A549 (cell line): ENCODE data around the gene STARD13. TPM values are rescaled to one million over a fixed set of nuclear protein-coding genes. Genes with fewer than 3 reads are reported as not detected.

Experiments used
- ATAC-seq, 2 experiments: fragments of 200-7000 bp in 1 of 2; fragments of >200 bp in 1 of 2; cut with Nextera tagmentation in 1 of 2; cut with Tn5 transposase in 1 of 2; 3 replicates each; pipeline versions ENCODE4 v1.8.0 to v1.9.1; 2018 to 2020; ENCODE audit warnings: mild to moderate bottlenecking in 1 of 2, moderate library complexity in 1 of 2
- CTCF ChIA-PET: fragments of 300-600 bp; sonication (Branson Sonifier 250); formaldehyde crosslinking; extraction: SDS; loops from one replicate; lab custom pipeline; 2021; ENCODE audit warnings: antibody characterized with exemption, inconsistent platforms; lab: Yijun Ruan, JAX
- POLR2A ChIA-PET: fragments of 350-600 bp; formaldehyde crosslinking; extraction: SDS; loops from one replicate; lab custom pipeline; 2021; ENCODE audit warnings: antibody characterized with exemption, inconsistent platforms; lab: Yijun Ruan, JAX
- DNase-seq, 2 experiments: peaks; one replicate each; pipeline versions ENCODE4 v3.0.0 to v3.0.0-alpha.2; 2011 to 2016; ENCODE audit warnings: low read depth in 1 of 2, low spot score in 1 of 2
- FAIRE-seq: peaks from 2 replicates; lab custom pipeline; 2011; peaks lifted over from hg19 to GRCh38; lab: Jason Lieb, UNC
- H3K27ac ChIP-seq, 2 experiments: fragments of >200 bp; sonication (Bioruptor Twin); formaldehyde crosslinking; 3 replicates each; pipeline ENCODE4 v1.5.1; 2016 to 2017
- H3K4me1 ChIP-seq: fragments of >200 bp; sonication (Bioruptor Twin); formaldehyde crosslinking; 3 replicates; pipeline ENCODE4 v1.6.1; 2016
- H3K4me2 ChIP-seq: fragments of >200 bp; sonication (Bioruptor Twin); formaldehyde crosslinking; 3 replicates; pipeline ENCODE4 v1.6.1; 2016
- H3K4me3 ChIP-seq: fragments of >200 bp; sonication (Bioruptor Twin); formaldehyde crosslinking; 3 replicates; pipeline ENCODE4 v1.5.1; 2016
- H3K9me3 ChIP-seq: fragments of >200 bp; sonication (Bioruptor Twin); formaldehyde crosslinking; 3 replicates; pipeline ENCODE4 v1.6.1; 2016
- BHLHE40 ChIP-seq: IDR thresholded peaks from 2 replicates; pipeline ENCODE4 v1.6.1; 2012; ENCODE audit warnings: low read depth, low read length, inconsistent platforms
- CHD2 ChIP-seq: fragments of 150-350 bp; IDR thresholded peaks from 2 replicates; pipeline ENCODE4 v1.6.1; 2014; ENCODE audit warnings: low read length; ENCODE audit not compliant: partially characterized antibody
- CHD4 ChIP-seq: fragments of 200-600 bp; sonication (generic); IDR thresholded peaks from 2 replicates; pipeline ENCODE4 v1.6.1; 2016; ENCODE audit warnings: antibody characterized with exemption, mild to moderate bottlenecking, borderline replicate concordance
- EP300 ChIP-seq, 2 experiments: fragments of >200 bp; sonication (Bioruptor Twin); formaldehyde crosslinking; IDR thresholded peaks; 2 replicates in 1 of 2; 3 replicates in 1 of 2; pipeline ENCODE4 v1.6.1; 2016 to 2017
- FOSL2 ChIP-seq, 2 experiments: fragments of 450-650 bp in 1 of 2; fragments of >200 bp in 1 of 2; sonication (Bioruptor Twin) in 1 of 2; formaldehyde crosslinking; IDR thresholded peaks; 2 replicates each; pipeline versions ENCODE4 v1.5.0 to v1.6.1; 2016 to 2020; ENCODE audit warnings: mild to moderate bottlenecking in 1 of 2, moderate library complexity in 1 of 2
- GATA3 ChIP-seq: IDR thresholded peaks from 2 replicates; pipeline ENCODE4 v1.6.1; 2012; ENCODE audit warnings: borderline replicate concordance
- HEYL ChIP-seq: fragments of 250-450 bp; sonication (Bioruptor Pico); IDR thresholded peaks from 2 replicates; pipeline ENCODE4 v1.8.0; 2021; ENCODE audit warnings: mild to moderate bottlenecking, moderate library complexity
- HOXA7 ChIP-seq: fragments of 250-450 bp; sonication (Bioruptor Pico); IDR thresholded peaks from 2 replicates; pipeline ENCODE4 v1.5.0; 2020; ENCODE audit warnings: mild to moderate bottlenecking, moderate library complexity
- HOXB13 ChIP-seq: fragments of 250-450 bp; sonication (Bioruptor Pico); IDR thresholded peaks from 2 replicates; pipeline ENCODE4 v1.5.0; 2020; ENCODE audit warnings: low read depth, mild to moderate bottlenecking, moderate library complexity
- HOXB5 ChIP-seq: fragments of 250-450 bp; sonication (Bioruptor Pico); IDR thresholded peaks from 2 replicates; pipeline ENCODE4 v1.5.0; 2020; ENCODE audit warnings: mild to moderate bottlenecking, moderate library complexity
- JUN ChIP-seq, 2 experiments: fragments of >200 bp; sonication (Bioruptor Twin); formaldehyde crosslinking; IDR thresholded peaks; 2 replicates in 1 of 2; 3 replicates in 1 of 2; pipeline ENCODE4 v1.6.1; 2016 to 2017
- MAFK ChIP-seq: fragments of 450-650 bp; IDR thresholded peaks from 2 replicates; pipeline ENCODE4 v1.6.1; 2014; ENCODE audit not compliant: partially characterized antibody
- MAZ ChIP-seq: fragments of 150-350 bp; IDR thresholded peaks from 2 replicates; pipeline ENCODE4 v1.6.1; 2014; ENCODE audit warnings: antibody characterized with exemption, low read depth, low read length, borderline replicate concordance
- MYC ChIP-seq: IDR thresholded peaks from 2 replicates; pipeline ENCODE4 v1.6.1; 2012; ENCODE audit warnings: mild to moderate bottlenecking, inconsistent platforms, low read length, improper control_type of control experiment, borderline replicate concordance
- NFE2L2 ChIP-seq: fragments of 150-350 bp; conservative IDR thresholded peaks from 2 replicates; pipeline ENCODE4 v1.6.1; 2014; ENCODE audit warnings: low read length
- NR3C1 ChIP-seq: fragments of >200 bp; sonication (Bioruptor Twin); formaldehyde crosslinking; IDR thresholded peaks from 3 replicates; pipeline ENCODE4 v1.6.1; 2017
- POLR2AphosphoS2 ChIP-seq: conservative IDR thresholded peaks from 2 replicates; pipeline ENCODE4 v1.6.1; 2012; ENCODE audit warnings: low read length, improper control_type of control experiment, inconsistent platforms
- RAD21 ChIP-seq, 2 experiments: fragments of >200 bp in 1 of 2; sonication (Bioruptor Twin) in 1 of 2; formaldehyde crosslinking in 1 of 2; IDR thresholded peaks in 1 of 2; conservative IDR thresholded peaks in 1 of 2; 2 replicates in 1 of 2; 3 replicates in 1 of 2; pipeline ENCODE4 v1.6.1; 2012 to 2018; ENCODE audit warnings: inconsistent platforms in 1 of 2
- RARB ChIP-seq: fragments of 250-450 bp; sonication (Bioruptor Pico); IDR thresholded peaks from 2 replicates; pipeline ENCODE4 v1.8.0; 2021; ENCODE audit warnings: mild to moderate bottlenecking, moderate library complexity
- RFX5 ChIP-seq: fragments of 450-650 bp; IDR thresholded peaks from 2 replicates; pipeline ENCODE4 v1.7.1; 2014; ENCODE audit warnings: antibody characterized with exemption, mild to moderate bottlenecking, moderate library complexity
- RNF2 ChIP-seq: fragments of 200-600 bp; sonication (generic); IDR thresholded peaks from 2 replicates; pipeline ENCODE4 v1.6.1; 2016; ENCODE audit warnings: low read depth, mild to moderate bottlenecking, antibody characterized with exemption, moderate library complexity, borderline replicate concordance
- TFCP2L1 ChIP-seq: fragments of 250-450 bp; sonication (Bioruptor Pico); IDR thresholded peaks from 2 replicates; pipeline ENCODE4 v1.5.0; 2021; ENCODE audit warnings: mild to moderate bottlenecking
- ZSCAN20 ChIP-seq: fragments of 250-450 bp; sonication (Bioruptor Pico); IDR thresholded peaks from 2 replicates; pipeline ENCODE4 v1.8.0; 2022; ENCODE audit warnings: mild to moderate bottlenecking, moderate library complexity
- WGBS: methylation state at CpG from one replicate; pipeline ENCODE4 v1.1.6; 2017; ENCODE audit errors: missing lambda C conversion rate; 5-methylcytosine and 5-hydroxymethylcytosine counted together
- polyA plus RNA-seq, 4 experiments: library from polyadenylated mRNA; depleted of rRNA in 3 of 4; stranded (reverse); fragments of >200 nt; fragmentation: RNase III in 1 of 4; extraction: RNeasy Plus Mini Kit Qiagen cat#74134 plus additional on column Dnase treatment in 1 of 4; gene quantifications; 2 replicates in 3 of 4; 3 replicates in 1 of 4; pipeline ENCODE4 v1.2.3, GENCODE V29; 2011 to 2017
- TF ChIP-seq, protein P1 (sequence below): fragments of 150-350 bp; IDR thresholded peaks from 2 replicates; pipeline ENCODE4 v1.6.1; 2014; ENCODE audit warnings: low read depth, mild to moderate bottlenecking, low read length
- TF ChIP-seq, protein P2 (sequence below): fragments of 250-450 bp; sonication (Bioruptor Pico); IDR thresholded peaks from 2 replicates; pipeline ENCODE4 v1.5.0; 2020; ENCODE audit warnings: low read depth, mild to moderate bottlenecking, moderate library complexity
- TF ChIP-seq, protein P3 (sequence below): fragments of >200 bp; sonication (Bioruptor Twin); formaldehyde crosslinking; IDR thresholded peaks from 3 replicates; pipeline ENCODE4 v1.5.1; 2016
- TF ChIP-seq, protein P4 (sequence below): fragments of 250-450 bp; sonication (Bioruptor Pico); IDR thresholded peaks from 2 replicates; pipeline ENCODE4 v1.5.0; 2021; ENCODE audit warnings: mild to moderate bottlenecking, moderate library complexity, borderline replicate concordance
- TF ChIP-seq, protein P5 (sequence below): IDR thresholded peaks from 2 replicates; pipeline ENCODE4 v1.6.1; 2012

STARD13 gene
- polyA plus RNA-seq, 2 of the 4 experiments (the other 2 are of a cell fraction) = 2.4 to 2.8 TPM

DNA sequence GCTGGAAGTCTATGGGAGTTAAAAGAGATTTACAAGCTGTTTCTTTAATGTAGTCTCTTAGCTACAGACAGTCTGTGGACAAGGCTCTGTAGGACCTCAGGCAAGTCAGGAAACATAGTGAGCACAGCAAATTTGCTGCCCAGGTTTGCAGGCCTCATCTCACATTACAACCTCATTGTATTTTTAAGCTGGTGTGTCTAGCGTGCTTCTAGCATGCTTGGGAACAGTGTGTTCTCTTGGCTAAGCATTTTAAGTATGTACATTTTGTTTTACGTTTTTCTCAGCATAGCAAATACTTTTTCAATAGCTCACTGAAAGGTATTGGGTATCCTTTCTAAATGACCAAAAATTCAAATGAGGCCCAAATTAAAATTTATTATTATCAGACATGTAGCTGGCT, 113.2 kb downstream of the STARD13 start (continued):
- TF ChIP-seq RNF2 = no peak
- no peak for TF ChIP-seq MAFK
- TF ChIP-seq, protein P1, sequence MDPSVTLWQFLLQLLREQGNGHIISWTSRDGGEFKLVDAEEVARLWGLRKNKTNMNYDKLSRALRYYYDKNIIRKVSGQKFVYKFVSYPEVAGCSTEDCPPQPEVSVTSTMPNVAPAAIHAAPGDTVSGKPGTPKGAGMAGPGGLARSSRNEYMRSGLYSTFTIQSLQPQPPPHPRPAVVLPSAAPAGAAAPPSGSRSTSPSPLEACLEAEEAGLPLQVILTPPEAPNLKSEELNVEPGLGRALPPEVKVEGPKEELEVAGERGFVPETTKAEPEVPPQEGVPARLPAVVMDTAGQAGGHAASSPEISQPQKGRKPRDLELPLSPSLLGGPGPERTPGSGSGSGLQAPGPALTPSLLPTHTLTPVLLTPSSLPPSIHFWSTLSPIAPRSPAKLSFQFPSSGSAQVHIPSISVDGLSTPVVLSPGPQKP = no peak
- no peak for TF ChIP-seq FOSL2 (IDR thresholded peaks at IDR 0.05)
- TF ChIP-seq FOSL2 (CRISPR knock-in tag; IDR thresholded peaks at IDR 0.05) = no peak
- TF ChIP-seq, all 56 proteins: peak for 0

DNA sequence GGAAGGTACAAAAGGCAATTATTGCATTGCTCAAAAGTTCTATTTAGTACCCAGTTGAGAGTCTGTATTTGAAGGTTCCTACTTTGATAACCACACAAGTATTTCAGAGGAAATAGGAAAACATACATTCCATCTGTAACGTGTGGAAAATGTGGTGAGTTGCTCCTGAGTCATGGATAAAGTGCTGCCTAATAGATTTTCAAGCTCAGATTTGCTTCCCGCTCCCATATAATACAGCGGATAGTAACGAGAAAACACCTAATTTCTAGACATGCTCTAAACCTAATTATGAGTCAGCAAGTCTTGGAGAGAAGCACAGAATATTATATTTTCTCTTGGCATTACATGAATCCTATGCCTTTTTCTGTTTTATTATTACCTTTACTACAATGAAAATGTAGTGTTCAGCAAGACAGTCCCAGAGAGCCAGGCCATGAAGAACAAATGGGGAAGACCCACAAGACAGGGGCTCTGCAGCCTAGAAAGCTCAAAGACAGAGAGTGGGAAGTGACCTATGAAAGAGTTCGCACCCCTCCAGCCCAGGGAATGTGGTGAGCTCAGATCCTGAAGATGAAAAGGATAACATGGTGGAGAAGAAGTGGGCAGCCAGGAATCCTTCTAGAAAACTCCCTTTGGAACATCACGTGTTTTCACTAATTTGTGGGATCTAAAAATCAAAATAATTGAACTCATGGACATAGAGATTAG, 116.1 kb downstream of the STARD13 start:
- CTCF ChIA-PET = interaction anchor here (0.9 kb wide), 1 partner anchor 59 kb away, joined by 3 read pairs; no protein-coding TSS in a partner anchor
- no peak for DNase-seq
- H3K4me3 ChIP-seq = no peak overlapping the region
- no peak for TF ChIP-seq MAFK
- TF ChIP-seq, protein P2, sequence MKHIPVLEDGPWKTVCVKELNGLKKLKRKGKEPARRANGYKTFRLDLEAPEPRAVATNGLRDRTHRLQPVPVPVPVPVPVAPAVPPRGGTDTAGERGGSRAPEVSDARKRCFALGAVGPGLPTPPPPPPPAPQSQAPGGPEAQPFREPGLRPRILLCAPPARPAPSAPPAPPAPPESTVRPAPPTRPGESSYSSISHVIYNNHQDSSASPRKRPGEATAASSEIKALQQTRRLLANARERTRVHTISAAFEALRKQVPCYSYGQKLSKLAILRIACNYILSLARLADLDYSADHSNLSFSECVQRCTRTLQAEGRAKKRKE = no peak
- no peak for TF ChIP-seq TFCP2L1
- no peak for TF ChIP-seq BHLHE40
- TF ChIP-seq MAZ = no peak
- no peak for TF ChIP-seq HEYL (CRISPR knock-in tag)
- TF ChIP-seq RAD21 (conservative IDR thresholded peaks at IDR 0.05 in 1 of 2, IDR thresholded peaks at IDR 0.05 in 1 of 2) = no peak
- no peak for TF ChIP-seq RFX5
- TF ChIP-seq, all 56 proteins: peak for 0
- no peaks in the 10 kb centered on the region for H3K9me3 ChIP-seq
- H3K4me1 ChIP-seq = no peaks in the 10 kb centered on the region
- H3K27ac ChIP-seq = no peak overlapping the region
- WGBS = 90% methylated on average over 6 of the region's 6 CpGs
- FAIRE-seq (no peak), ATAC-seq (no peak)
- H3K4me2 ChIP-seq = no peak overlapping the region
- POLR2A ChIA-PET = no interaction called here

DNA sequence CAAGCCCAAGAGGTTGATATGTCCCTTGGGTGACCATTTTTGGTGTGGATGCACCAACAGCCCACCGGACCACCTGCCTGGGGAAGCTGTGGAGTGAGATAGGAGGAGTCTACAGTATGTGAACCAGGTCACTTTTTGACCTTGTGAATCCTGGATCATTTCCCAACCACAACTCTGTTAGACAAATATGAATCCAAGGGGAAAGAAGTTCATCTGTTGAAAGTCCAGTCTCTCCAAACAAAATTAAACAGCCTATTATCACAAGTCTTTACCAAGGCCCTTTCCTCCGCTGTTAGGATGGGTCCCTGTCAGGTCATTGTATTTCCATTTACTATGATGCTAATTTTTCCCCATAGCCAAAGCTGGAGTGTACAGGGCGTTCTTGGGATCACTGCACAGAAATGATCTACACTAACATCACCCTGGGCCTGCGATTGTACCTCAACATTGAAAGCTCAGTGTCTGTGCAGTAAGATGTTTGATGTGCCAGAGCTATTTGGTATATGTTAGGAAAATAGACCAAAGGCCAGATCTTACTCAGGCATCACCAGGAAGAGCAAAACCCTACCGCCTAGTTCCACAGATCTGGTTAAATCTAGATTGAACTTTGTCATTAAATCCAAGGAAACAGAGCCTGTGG, 117.1 kb downstream of the STARD13 start:
- POLR2A ChIA-PET = no interaction called here
- FAIRE-seq = no peak

More for the DNA sequence above, 117.1 kb downstream of the STARD13 start:
- H3K4me2 ChIP-seq = no peak overlapping the region
- 85% methylated on average over 5 of the region's 5 CpGs for WGBS
- H3K4me3 ChIP-seq = no peak overlapping the region
- H3K27ac ChIP-seq = no peak overlapping the region
- CTCF ChIA-PET = interaction anchor here (0.9 kb wide), 1 partner anchor 60 kb away, joined by 3 read pairs; no protein-coding TSS in a partner anchor
- ATAC-seq (no peak), DNase-seq (no peak)
- no peaks in the 10 kb centered on the region for H3K9me3 ChIP-seq
- TF ChIP-seq, protein P3, sequence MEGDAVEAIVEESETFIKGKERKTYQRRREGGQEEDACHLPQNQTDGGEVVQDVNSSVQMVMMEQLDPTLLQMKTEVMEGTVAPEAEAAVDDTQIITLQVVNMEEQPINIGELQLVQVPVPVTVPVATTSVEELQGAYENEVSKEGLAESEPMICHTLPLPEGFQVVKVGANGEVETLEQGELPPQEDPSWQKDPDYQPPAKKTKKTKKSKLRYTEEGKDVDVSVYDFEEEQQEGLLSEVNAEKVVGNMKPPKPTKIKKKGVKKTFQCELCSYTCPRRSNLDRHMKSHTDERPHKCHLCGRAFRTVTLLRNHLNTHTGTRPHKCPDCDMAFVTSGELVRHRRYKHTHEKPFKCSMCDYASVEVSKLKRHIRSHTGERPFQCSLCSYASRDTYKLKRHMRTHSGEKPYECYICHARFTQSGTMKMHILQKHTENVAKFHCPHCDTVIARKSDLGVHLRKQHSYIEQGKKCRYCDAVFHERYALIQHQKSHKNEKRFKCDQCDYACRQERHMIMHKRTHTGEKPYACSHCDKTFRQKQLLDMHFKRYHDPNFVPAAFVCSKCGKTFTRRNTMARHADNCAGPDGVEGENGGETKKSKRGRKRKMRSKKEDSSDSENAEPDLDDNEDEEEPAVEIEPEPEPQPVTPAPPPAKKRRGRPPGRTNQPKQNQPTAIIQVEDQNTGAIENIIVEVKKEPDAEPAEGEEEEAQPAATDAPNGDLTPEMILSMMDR = no peak
- no peak for TF ChIP-seq ZSCAN20 (CRISPR knock-in tag)
- TF ChIP-seq HOXB5 (CRISPR knock-in tag) = no peak
- TF ChIP-seq RARB (CRISPR knock-in tag) = no peak
- no peak for TF ChIP-seq EP300 (IDR thresholded peaks at IDR 0.05)
- TF ChIP-seq NR3C1 = no peak
- no peak for TF ChIP-seq GATA3
- no peak for TF ChIP-seq FOSL2 (IDR thresholded peaks at IDR 0.05)
- TF ChIP-seq FOSL2 (CRISPR knock-in tag; IDR thresholded peaks at IDR 0.05) = no peak
- TF ChIP-seq POLR2AphosphoS2 = no peak
- no peak for TF ChIP-seq CHD4
- no peak for TF ChIP-seq CHD2
- no peak for TF ChIP-seq HOXA7 (CRISPR knock-in tag)
- no peak for TF ChIP-seq HOXB13 (CRISPR knock-in tag)
- TF ChIP-seq NFE2L2 = no peak
- no peak for TF ChIP-seq JUN (IDR thresholded peaks at IDR 0.05)
- TF ChIP-seq, protein P4, sequence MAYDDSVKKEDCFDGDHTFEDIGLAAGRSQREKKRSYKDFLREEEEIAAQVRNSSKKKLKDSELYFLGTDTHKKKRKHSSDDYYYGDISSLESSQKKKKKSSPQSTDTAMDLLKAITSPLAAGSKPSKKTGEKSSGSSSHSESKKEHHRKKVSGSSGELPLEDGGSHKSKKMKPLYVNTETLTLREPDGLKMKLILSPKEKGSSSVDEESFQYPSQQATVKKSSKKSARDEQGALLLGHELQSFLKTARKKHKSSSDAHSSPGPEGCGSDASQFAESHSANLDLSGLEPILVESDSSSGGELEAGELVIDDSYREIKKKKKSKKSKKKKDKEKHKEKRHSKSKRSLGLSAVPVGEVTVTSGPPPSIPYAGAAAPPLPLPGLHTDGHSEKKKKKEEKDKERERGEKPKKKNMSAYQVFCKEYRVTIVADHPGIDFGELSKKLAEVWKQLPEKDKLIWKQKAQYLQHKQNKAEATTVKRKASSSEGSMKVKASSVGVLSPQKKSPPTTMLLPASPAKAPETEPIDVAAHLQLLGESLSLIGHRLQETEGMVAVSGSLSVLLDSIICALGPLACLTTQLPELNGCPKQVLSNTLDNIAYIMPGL (CRISPR knock-in tag) = no peak
- no peak for TF ChIP-seq MAFK
- TF ChIP-seq MYC = no peak
- TF ChIP-seq, protein P5, sequence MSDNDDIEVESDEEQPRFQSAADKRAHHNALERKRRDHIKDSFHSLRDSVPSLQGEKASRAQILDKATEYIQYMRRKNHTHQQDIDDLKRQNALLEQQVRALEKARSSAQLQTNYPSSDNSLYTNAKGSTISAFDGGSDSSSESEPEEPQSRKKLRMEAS = no peak
- no peaks in the 10 kb centered on the region for H3K4me1 ChIP-seq
